ENCODE measurements around the gene RAG2. TPM values are rescaled to one million over a fixed set of nuclear protein-coding genes. Genes with fewer than 3 reads are reported as not detected.

The RAG2 gene
- total and polyA plus RNA-seq, 2 donors (not counting 1 experiment from before 2014, with no cell fraction given), result not detected

GRCh38 chr11:36627471-36627870, 29.4 kb upstream of the RAG2 start:
- WGBS (ENCODE audit: insufficient coverage), result 65% methylated on average over 2 of the region's 2 CpGs
- Histone ChIP-seq H3K4me2 (replicated peaks; ENCODE audit: low read depth, low read length, poor library complexity, severe bottlenecking) (no peak overlapping the region), H3K27me3 (replicated peaks in 1 of 4; ENCODE audit: control extremely low read depth in 1 of 4, control insufficient read depth in 3 of 4, insufficient read depth in 4 of 4, low read length in 3 of 4) (peaks cover 0 to 3% (median 0%) of the 10 kb centered on the region in 4 experiments), H2AFZ (ENCODE audit: insufficient read depth, low read depth, low read length, poor library complexity, severe bottlenecking) (no peak overlapping the region), H3K79me2 (ENCODE audit: control insufficient read depth, insufficient read depth, low read length) (no peaks in the 10 kb centered on the region), H3K4me1 (ENCODE audit: control insufficient read depth in 2 of 2, insufficient read depth in 2 of 2, low read length in 2 of 2) (no peaks in the 10 kb centered on the region), H3K9ac (ENCODE audit: low read length) (no peak overlapping the region), H3K36me3 (replicated peaks in 1 of 2; ENCODE audit: control extremely low read depth in 1 of 2, control insufficient read depth in 1 of 2, extremely low read depth in 1 of 2, insufficient read depth in 2 of 2, low read length in 1 of 2) (no peaks in the 10 kb centered on the region), H3K27ac (ENCODE audit: low read length in 2 of 2) (no peak overlapping the region), H3K4me3 (ENCODE audit: control extremely low read depth in 1 of 5, extremely low read depth in 1 of 5, insufficient read depth in 1 of 5, low read depth in 2 of 5, low read length in 4 of 5) (no peak overlapping the region), H3K9me3 (ENCODE audit: control extremely low read depth in 1 of 3, control insufficient read depth in 2 of 3, insufficient read depth in 1 of 3, low read length in 2 of 3) (no peaks in the 10 kb centered on the region), H4K20me1 (ENCODE audit: control insufficient read depth, insufficient read depth, low read length, poor library complexity, severe bottlenecking) (no peaks in the 10 kb centered on the region)
- intact Hi-C loops (cut with micrococcal nuclease), result no loop called here
- no peak for DNase-seq
- Mint-ChIP-seq H3K4me3 (no peak overlapping the region), H3K27ac (no peak overlapping the region), H3K27me3 (peaks cover 31% of the 10 kb centered on the region), H3K9me3 (ENCODE audit: insufficient read depth) (no peaks in the 10 kb centered on the region), H3K4me1 (no peaks in the 10 kb centered on the region)
- ATAC-seq (ENCODE audit: low read depth), result no peak
- TF ChIP-seq, protein P1, sequence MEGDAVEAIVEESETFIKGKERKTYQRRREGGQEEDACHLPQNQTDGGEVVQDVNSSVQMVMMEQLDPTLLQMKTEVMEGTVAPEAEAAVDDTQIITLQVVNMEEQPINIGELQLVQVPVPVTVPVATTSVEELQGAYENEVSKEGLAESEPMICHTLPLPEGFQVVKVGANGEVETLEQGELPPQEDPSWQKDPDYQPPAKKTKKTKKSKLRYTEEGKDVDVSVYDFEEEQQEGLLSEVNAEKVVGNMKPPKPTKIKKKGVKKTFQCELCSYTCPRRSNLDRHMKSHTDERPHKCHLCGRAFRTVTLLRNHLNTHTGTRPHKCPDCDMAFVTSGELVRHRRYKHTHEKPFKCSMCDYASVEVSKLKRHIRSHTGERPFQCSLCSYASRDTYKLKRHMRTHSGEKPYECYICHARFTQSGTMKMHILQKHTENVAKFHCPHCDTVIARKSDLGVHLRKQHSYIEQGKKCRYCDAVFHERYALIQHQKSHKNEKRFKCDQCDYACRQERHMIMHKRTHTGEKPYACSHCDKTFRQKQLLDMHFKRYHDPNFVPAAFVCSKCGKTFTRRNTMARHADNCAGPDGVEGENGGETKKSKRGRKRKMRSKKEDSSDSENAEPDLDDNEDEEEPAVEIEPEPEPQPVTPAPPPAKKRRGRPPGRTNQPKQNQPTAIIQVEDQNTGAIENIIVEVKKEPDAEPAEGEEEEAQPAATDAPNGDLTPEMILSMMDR (IDR thresholded peaks at IDR 0.05), result no peak
- TF ChIP-seq EZH2 (IDR thresholded peaks at IDR 0.05; ENCODE audit: borderline replicate concordance, insufficient read depth, low read depth, low read length, poor library complexity, severe bottlenecking), result no peak
- ChIA-PET CTCF (no interaction called here), POLR2A (no interaction called here)

GRCh38 chr11:36627006-36627405, 29.0 kb upstream of the RAG2 start:
- Mint-ChIP-seq H3K9me3 (ENCODE audit: insufficient read depth) (no peaks in the 10 kb centered on the region), H3K4me1 (no peaks in the 10 kb centered on the region), H3K27ac (no peak overlapping the region), H3K27me3 (peaks cover 31% of the 10 kb centered on the region), H3K4me3 (no peak overlapping the region)
- no peak overlapping the region for H2AFZ ChIP-seq (ENCODE audit: insufficient read depth, low read depth, low read length, poor library complexity, severe bottlenecking)
- no peak overlapping the region for H3K27ac ChIP-seq (ENCODE audit: low read length in 2 of 2)
- ATAC-seq (ENCODE audit: low read depth) (no peak), DNase-seq (no peak)
- ChIA-PET CTCF (no interaction called here), POLR2A (no interaction called here)
- no peaks in the 10 kb centered on the region for H3K79me2 ChIP-seq (ENCODE audit: control insufficient read depth, insufficient read depth, low read length)
- no CpG with 5 or more reads among the region's 1 CpG for WGBS (ENCODE audit: insufficient coverage)
- H3K4me1 ChIP-seq (ENCODE audit: control insufficient read depth in 2 of 2, insufficient read depth in 2 of 2, low read length in 2 of 2), result no peaks in the 10 kb centered on the region
- H3K4me3 ChIP-seq (ENCODE audit: control extremely low read depth in 1 of 5, extremely low read depth in 1 of 5, insufficient read depth in 1 of 5, low read depth in 2 of 5, low read length in 4 of 5), result no peak overlapping the region
- H3K27me3 ChIP-seq (replicated peaks in 1 of 4; ENCODE audit: control extremely low read depth in 1 of 4, control insufficient read depth in 3 of 4, insufficient read depth in 4 of 4, low read length in 3 of 4), result peaks cover 0 to 3% (median under 1%) of the 10 kb centered on the region in 4 experiments
- no peaks in the 10 kb centered on the region for H4K20me1 ChIP-seq (ENCODE audit: control insufficient read depth, insufficient read depth, low read length, poor library complexity, severe bottlenecking)
- no peak overlapping the region for H3K4me2 ChIP-seq (replicated peaks; ENCODE audit: low read depth, low read length, poor library complexity, severe bottlenecking)
- no peak overlapping the region for H3K9ac ChIP-seq (ENCODE audit: low read length)
- intact Hi-C loops (cut with micrococcal nuclease), result no loop called here
- H3K9me3 ChIP-seq (ENCODE audit: control extremely low read depth in 1 of 3, control insufficient read depth in 2 of 3, insufficient read depth in 1 of 3, low read length in 2 of 3), result no peaks in the 10 kb centered on the region
- TF ChIP-seq EZH2 (IDR thresholded peaks at IDR 0.05; ENCODE audit: borderline replicate concordance, insufficient read depth, low read depth, low read length, poor library complexity, severe bottlenecking), result no peak
- TF ChIP-seq, protein P1 (IDR thresholded peaks at IDR 0.05), result no peak
- no peaks in the 10 kb centered on the region for H3K36me3 ChIP-seq (replicated peaks in 1 of 2; ENCODE audit: control extremely low read depth in 1 of 2, control insufficient read depth in 1 of 2, extremely low read depth in 1 of 2, insufficient read depth in 2 of 2, low read length in 1 of 2)

Measured in B cell (primary cell).